GM21381 (cell line): Measurements from ENCODE around the gene NCOR1.
A peak's percentile ranks its signal among the peaks of the same experiment; 100 is the strongest.

Experiments
- ATAC-seq: cut with Tn5 transposase; IDR thresholded peaks from one replicate; pipeline ENCODE4 v1.9.1; 2021; ENCODE audit warnings: mild to moderate bottlenecking, moderate library complexity; ENCODE audit not compliant: unreplicated experiment

Gene NCOR1

DNA sequence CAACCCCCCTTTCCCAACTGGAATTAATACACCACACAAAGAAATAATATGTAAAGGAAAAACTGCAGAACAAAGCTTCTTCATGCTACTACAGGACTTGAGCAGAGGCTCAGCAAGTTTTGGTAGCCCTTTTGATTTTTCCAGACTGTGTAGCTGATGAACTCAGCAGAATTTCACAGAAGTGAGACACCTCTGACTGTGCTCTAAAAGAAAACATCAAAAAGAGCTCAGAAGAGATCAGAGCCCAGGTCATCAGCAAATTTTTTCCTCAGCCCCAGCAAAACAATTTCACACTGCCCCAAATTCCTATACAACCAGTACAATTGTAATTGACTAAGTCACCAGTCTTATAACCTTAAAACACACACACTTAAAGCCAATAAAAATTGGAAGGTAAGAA lies 177.7 kb downstream of the NCOR1 start:
- no peak for ATAC-seq

DNA sequence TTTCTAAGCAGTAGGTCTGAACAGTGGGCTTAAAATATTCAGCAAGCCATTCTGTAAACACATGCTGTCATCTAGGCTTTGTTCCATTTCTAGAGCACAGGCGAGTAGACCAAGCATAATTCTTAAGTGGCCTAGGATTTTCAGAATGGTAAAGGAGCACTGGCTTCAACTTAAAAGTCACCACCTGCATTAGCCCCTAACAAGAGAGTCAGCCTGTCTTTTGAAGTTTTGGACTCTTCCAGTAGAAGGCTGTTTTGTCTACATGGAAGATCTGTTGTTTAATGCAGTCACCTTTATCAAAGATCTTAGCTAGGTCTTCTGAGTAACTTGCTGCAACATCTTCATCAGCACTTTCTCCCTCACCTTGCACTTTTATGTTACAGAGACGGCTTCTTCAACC lies 179.1 kb downstream of the NCOR1 start:
- no peak for ATAC-seq

DNA sequence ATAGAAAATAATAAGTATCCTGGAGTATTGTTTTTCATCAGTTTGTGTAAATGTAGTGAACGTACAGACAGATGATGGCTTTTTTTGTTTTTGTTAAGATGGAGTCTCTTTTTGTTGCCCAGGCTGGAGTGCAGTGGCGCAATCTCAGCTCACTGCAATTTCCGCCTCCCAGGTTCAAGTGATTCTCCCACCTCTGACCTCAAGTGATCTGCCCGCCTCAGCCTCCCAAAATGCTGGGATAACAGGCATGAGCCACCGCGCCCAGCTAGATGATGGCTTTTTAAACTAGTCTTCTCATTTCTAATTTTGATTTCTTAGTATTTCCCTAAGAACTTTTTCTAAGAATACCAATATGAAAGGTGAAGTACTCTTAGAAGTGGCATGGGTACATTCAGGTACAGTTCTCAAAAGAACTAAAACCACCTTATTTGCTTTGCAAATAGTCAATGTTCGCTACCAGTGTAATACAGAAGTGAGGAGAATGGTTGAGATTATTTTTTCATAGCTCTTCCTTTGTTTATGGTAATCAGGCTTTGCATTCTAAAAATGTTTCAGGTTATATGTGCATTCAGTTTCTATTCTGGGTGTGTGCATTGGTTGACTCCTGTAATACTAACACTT lies 181.5 kb downstream of the NCOR1 start:
- ATAC-seq = no peak

DNA sequence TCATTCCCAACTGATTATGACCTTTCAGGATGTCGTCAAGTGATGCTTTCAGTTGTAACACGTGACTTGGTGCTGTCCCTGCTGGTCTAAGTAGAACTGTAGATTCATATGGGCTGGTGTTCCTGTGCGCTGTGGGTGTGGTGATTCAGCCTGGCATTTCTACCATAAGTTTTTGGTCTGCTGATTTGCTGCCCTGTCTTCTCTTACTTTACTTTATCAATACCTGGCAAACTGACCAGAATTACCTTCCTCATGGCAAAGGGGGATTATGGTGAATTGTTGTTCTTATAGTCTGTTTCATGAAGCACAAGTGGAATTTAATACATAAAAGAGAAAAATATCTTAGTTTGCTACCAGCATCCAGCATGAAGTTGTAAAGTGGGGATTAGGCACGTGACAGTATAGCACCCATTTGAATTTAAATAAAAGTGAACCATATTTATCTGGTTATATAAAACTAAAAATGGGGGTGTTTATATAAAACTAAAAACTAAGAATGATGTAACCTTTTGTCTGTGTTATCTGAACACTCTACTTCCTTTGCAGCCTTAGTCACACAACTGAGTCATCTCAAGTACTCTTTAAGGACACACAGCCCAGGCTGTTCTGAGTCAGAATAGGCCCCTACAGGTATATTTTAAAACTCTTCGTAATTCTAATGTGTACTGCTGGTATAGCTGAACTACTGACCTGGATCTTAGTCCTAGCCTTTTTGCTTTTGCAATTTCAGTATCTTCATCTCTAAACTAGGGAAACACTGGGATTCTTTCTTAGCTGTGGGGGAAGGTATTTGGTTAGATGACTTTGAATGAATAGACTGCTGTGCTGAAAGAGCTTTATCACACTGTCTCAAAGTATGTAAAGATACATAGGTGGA lies 187.4 kb downstream of the NCOR1 start:
- ATAC-seq = peak; percentile 77

DNA sequence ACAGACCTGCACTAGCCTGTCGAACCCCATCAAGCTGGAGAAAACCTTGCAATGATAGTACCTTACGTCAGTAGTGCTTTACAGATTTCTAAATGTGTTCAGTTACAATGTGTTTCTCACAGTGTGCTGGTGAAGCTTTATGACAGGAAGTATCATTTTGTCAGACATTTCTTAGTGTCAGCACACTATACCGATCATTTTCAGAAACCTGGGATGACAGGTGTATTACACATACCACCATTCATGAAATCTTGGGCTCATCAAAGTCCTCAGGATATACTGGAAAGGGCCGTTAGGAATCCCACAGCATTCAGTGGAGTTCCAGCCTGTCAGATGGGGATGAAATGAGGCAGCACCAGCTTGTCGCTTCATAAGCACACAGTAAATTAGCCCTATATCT lies 188.4 kb downstream of the NCOR1 start:
- ATAC-seq = no peak

DNA sequence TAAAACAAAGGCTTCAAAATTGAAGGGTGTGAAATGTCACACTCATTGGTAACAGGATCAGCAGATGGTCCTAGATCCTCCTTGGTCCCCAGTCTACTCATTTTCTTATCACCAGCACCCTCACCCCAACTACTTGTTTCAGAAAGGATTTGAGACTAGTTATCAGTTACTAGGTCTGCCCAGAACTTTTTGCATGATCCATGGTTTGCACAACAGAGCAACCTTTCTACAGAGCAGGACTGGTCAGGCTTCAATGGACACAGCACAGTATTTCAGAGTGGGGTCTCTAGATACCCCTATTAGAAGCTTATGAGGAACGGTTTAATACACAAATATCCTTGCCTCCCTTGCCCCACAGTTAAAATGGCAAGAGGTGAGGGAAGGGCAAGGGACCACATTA lies 190.1 kb downstream of the NCOR1 start:
- ATAC-seq = no peak

DNA sequence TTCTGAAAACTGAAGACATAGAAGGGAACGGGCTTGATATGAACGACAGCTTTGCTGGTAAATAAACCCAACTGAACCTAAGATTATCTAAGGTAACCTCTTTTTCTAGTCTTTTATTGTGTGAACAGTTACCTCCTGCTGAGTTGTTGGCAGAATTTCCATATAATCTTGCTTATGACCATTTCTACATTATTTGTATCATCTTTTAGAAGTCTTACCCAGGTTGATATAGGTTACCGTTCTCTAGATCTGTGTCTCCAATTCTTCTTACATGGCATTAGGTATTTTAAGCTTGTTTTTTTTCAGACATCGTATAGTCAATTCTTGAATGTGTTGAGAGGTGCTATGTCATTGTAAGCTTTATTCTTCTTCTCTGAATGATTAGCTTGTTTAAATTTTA lies 191.5 kb downstream of the NCOR1 start:
- no peak for ATAC-seq

DNA sequence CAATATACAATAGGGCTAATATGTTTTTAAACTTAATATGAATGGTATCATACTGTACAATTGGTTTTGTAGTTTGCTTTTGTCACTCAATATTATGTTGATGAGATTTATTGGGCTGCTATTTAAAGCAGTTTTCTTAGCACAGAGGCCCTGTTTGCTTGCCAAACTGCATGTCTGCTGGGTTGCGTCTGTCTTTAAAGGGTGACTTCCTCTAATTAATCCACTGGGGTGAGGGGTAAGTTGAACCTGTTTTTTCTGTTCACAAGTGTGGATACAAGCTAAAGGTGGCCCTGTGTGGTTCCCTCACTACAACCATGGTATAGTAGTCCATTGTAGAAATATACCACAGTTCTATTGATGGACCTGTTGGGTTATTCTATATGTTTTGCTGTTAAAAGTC lies 196.0 kb downstream of the NCOR1 start:
- ATAC-seq = no peak

DNA sequence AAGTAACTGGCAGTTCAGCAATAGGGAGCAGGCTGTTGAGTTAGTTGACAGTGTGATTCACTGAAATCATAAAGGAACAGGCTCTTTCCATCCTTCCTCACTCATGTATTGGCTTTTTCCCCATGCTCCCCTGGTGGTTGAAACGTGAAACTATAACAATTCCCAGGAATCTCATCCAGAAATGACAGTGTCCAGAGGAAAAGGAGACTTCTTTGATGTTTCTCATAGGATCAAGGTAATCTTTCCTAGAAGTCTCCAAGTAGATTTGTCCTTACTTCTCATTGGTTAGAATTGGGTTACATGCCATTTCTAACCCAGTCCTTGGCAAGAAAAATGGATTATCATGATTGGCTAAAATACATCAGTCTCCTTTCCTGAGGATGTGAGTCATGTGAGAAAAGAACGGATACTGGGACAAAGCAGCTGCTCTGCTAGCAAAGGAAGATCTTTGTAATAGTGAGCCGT lies 201.4 kb downstream of the NCOR1 start:
- ATAC-seq = no peak

DNA sequence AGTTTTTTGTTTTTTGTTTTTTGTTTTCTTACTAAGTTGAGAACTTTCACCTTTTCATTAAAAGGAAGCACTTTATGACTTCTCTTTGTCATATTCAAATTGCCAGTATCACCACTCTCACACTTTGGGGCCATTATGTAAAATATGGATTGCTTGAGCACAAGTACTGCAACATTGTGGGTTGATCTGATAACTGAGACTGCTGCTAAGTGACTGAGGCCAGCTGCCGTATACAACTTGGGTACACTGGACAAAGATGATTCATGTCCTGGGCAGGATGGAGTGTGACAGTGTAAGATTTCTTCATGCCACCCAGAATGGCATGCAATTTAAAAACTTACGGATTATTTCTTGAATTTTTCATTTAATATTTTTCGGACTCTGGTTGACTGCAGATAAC lies 207.9 kb downstream of the NCOR1 start:
- ATAC-seq = no peak

DNA sequence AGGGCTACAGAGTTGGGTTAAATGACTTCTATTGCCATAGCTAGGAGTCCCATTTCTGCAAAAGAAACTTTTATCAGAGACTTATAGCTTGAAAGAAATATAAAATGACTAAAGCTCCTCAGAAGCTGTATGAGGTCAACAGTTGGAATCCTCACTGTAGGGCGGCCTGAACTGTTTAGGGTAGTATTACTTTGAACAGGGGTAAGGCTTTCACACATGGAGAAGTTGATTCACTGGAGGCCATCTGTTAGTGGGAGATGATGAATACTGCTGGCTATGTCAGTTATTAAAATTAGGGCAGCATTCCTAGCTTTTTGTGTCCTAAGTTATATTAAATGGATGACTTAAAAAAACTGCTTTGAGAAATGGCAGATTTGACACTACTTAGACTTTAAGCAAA lies 209.7 kb downstream of the NCOR1 start:
- ATAC-seq = no peak

DNA sequence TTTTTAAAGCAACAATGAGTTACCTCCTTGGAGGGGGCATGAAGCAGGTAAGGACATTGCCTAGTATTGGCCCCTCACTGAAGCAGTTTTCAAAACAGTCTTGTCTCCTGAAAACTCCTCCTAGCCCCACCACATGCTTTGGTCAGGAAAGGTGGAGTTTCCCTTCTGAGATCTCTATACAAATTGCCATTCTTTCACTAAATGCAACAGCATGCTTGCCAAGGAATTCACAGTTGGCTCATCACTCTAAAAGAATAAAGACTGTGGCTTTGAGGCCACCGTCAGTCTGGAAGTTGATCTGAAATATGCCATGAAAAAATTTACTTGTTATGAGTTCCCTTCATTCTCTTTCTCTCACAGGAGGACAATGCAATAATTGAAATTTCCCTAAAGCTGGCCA lies 211.5 kb downstream of the NCOR1 start:
- ATAC-seq = no peak

DNA sequence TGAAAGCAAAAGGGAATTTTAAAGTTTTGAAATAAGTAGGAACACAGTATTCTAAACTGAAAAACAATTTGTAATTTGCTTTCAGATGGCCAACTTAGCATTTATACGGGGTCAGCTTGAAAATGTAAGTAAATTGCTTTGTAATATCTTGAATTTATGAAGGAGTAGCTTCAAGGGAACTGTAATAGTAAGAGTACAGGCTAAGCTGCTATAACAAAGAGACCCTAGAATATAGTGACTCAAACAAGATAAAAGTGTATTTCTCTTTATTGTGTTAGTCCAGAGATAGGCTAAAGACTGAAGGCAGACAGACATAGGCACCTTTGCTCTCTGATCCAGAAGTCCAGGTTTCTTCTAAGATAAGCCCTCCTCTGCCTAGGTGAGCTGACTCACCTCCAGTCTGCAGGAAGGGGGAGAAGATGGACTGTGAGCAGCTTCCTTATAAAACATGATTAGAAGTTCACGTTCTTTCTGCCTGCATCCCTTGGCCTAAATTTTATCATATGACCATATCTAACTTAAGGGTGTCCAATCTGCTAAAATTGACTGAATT lies 212.6 kb downstream of the NCOR1 start:
- no peak for ATAC-seq

DNA sequence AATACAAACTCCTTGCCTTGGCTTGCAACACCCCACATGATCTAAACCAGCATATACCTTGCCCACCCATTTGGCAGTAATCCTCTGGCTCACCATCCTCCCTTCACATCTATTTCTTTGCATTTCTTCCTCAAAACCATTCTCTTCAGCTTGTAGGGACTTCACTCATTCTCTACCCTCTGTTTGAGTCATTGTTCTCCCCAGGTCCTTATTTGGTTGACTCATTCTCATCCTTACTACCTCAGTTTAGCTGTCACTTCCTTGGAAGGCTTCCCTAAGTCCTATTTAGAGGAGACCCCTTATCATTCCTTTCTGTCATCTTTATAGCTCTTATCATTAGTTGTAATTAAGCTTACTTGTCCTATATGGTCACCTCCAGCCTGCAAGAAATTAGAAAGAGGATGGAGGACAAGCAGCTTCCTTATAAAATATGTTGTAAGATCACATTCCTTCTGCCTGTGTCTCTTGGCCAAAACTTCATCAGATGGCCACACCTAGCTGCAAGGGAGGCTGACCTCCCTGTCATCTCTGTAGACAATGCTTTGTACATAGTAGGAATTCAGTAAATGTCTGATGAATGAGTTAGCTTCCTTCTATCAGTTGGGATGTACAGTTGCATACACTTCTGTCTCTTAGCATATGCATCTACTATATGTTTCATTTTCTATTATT lies 214.0 kb downstream of the NCOR1 start:
- ATAC-seq = no peak

DNA sequence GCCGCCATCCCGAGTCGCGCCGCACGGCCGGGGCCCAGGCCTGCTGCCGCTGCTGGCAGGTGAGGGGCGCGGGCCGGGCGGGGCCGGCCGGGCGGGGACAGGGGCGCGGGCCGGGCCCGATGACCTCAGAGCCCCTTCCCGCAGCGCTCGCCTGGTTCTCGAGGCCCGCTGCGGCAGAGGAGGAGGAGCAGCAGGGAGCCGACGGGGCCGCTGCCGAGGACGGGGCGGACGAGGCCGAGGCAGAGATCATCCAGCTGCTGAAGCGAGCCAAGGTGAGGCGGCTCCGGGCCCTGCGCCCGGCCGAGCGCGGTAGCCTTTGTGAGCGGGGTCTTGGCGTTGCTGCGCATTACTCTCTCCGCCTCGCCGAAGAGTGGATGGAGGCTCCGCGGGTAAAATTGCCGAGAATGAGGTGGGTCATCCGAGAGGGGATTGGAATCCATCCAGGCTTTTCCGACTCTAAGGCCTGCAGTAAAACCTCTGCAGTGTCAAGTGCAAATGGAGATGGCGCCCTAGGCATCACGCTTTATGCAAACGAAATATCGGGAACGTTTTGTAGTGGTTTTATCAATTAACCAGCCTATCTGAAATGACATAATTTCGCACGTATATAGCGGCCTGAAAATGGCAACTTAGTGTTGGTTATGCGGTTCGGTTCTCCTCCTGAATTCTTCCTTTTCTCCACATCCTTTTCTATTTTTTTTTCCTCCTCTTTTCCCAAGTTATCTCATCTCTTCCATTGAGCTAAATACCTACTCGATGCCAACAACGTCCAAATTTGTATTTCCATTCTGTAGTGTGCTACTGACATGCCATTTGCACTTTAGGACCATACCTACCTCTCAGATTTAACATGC lies 215.1 kb downstream of the NCOR1 start:
- ATAC-seq = peak; percentile 44

DNA sequence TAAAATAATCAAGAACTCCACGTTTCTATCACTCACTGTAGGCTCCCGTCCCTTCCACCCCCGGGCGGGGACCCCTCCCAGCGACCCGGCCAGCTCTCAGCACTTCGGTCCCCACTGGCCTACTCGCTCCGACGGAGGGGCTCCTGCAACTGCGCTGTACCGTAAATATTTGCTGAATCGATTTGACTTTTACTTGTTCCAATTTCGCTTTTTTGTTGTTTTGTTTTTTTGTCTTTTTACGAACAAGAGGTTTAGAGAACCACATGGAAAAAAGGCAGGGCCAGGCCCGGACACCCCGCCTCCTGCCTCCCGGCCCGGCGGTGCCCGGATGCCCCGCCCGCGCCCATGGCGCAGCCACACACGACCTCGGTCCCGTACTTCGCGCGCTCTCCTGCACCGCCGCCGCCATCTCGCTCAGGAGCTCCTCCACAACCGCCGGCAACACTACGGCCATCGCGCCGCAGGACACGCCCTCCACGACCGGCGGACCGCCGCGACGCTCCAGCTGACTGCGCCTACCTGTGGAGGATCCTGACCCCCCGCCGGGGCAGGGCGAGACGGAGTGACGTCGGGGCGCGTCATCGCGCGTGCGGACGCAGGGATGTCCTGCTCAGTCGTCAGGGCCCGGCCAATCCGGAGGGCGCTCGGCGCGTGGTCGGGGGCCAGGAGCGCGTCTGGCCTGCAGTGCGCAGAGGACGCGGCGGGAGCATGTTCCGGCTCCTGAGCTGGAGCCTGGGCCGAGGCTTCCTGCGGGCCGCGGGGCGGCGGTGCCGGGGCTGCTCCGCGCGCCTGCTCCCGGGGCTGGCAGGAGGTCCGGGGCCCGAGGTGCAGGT lies 216.0 kb downstream of the NCOR1 start, which contains the start of the genes TTC19 and ZSWIM7:
Gene TTC19 (plus strand): TSS at position 684 of the 833 bp plus-strand sequence. CDS start 25 bp downstream, at position 709.
Gene ZSWIM7 (minus strand): TSS at position 564 of the 833 bp plus-strand sequence. CDS start 110 bp downstream, at position 454.
- ATAC-seq = peak; percentile 95

DNA sequence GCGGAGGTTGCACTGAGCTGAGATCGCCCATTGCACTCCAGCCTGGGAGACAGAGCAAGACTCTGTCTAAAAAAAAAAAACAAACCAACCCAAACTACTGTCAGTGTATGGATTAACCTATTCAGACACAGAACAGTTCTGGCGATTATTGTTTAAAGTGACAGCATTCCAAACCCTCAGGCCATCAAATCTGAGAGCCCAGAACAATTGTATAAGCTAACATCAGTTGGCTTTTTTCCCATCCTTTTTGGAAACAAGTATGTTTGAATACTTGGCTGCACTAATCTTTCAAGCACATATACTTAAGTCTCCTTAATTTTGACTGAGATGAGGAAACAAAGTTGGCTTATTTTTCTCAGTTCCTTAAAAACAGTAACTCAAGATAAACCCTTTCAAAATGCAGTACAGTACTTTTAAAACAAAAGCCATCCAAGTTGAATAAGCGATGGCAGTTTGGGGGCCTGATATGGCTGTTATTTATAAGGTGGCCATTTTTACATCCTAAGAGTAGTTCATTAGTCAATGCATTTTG lies 217.2 kb downstream of the NCOR1 start:
- ATAC-seq = no peak

DNA sequence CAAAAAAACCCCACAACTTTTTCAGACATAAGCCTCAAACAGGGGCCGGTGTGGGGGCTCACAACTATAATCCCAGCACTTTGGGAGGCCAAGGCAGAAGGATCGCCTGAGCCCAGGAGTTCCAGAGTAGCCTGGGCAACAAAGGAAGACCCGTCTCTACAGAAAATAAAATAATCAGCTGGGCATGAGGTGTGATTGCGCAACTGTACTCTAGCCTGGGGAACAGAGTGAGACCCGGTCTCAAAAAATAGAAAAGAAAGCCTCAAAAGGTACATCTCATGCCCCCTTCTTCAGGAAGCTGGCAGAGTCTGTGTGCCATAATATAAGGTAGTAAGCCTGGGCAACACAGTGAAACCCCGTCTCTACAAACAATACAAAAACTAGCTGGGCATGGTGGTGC lies 219.0 kb downstream of the NCOR1 start:
- ATAC-seq = no peak
